ENCODE data around the gene GPRC5A.
"Not testable (repeated sequence)": the region's sequence is repeated elsewhere in the genome, so short reads cannot be mapped to it uniquely, and the experiment has no call there.

Gene GPRC5A, protein sequence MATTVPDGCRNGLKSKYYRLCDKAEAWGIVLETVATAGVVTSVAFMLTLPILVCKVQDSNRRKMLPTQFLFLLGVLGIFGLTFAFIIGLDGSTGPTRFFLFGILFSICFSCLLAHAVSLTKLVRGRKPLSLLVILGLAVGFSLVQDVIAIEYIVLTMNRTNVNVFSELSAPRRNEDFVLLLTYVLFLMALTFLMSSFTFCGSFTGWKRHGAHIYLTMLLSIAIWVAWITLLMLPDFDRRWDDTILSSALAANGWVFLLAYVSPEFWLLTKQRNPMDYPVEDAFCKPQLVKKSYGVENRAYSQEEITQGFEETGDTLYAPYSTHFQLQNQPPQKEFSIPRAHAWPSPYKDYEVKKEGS

DNA sequence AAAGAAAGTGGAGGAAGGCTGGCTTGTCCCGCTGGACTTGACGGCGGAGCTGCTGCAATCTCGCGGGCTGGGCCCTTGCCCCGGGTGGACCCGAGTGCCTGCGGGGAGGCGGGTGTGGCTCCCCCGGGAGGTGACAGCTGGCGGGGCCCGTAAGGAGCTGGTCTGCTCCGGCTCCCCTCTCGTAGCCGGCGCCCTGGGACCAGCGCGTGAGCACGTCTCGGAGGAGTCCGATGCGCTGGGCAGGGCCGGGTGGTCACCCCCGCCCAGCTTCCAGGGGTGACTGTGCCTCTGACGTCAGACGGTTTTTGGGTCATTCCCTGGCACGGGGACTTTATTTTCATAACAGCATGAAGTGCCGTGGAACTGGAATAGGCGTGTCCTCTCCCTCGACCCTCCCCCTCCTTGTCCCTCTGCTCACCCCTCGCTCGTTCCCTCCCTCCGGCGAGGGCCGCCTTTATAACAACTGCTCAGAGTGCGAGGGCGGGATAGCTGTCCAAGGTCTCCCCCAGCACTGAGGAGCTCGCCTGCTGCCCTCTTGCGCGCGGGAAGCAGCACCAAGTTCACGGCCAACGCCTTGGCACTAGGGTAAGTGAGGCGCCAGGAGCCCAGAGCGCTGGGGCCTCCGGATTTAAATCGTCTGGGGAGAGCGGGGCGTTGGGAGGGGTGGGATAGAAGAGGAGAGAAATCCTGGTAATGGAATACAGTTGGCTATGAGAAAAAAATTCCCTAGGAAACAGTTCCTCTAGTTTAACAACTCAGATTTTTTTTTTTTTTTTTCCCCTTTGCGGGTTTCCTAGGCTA lies at the start of gene GPRC5A:
TSS of gene GPRC5A (plus strand) at position 483 of the 801 bp plus-strand sequence. CDS start 16,688 bp downstream, outside the sequence.
- TF ChIP-seq, protein P1, sequence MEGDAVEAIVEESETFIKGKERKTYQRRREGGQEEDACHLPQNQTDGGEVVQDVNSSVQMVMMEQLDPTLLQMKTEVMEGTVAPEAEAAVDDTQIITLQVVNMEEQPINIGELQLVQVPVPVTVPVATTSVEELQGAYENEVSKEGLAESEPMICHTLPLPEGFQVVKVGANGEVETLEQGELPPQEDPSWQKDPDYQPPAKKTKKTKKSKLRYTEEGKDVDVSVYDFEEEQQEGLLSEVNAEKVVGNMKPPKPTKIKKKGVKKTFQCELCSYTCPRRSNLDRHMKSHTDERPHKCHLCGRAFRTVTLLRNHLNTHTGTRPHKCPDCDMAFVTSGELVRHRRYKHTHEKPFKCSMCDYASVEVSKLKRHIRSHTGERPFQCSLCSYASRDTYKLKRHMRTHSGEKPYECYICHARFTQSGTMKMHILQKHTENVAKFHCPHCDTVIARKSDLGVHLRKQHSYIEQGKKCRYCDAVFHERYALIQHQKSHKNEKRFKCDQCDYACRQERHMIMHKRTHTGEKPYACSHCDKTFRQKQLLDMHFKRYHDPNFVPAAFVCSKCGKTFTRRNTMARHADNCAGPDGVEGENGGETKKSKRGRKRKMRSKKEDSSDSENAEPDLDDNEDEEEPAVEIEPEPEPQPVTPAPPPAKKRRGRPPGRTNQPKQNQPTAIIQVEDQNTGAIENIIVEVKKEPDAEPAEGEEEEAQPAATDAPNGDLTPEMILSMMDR (IDR thresholded peaks at IDR 0.05; ENCODE audit: insufficient read depth, low read length, missing control alignments), result peak; percentile 42
- peak within 1 kb of the TSS; percentile 63 for H3K4me3 ChIP-seq (ENCODE audit: low read depth, low read length)
- ChIA-PET CTCF (interaction anchor here (0.5 to 2.4 kb wide), 11 partner anchors 11 to 313 kb away, joined by 3 to 19 read pairs (median 3); partner anchors contain the start of gene DDX47), POLR2A (interaction anchor here (1.0 to 1.8 kb wide), 5 partner anchors 12 to 88 kb away, joined by 4 to 8 read pairs (median 6); no protein-coding TSS in a partner anchor)
- DNase-seq (ENCODE audit: low read depth, low spot score), result peak; percentile 80

DNA sequence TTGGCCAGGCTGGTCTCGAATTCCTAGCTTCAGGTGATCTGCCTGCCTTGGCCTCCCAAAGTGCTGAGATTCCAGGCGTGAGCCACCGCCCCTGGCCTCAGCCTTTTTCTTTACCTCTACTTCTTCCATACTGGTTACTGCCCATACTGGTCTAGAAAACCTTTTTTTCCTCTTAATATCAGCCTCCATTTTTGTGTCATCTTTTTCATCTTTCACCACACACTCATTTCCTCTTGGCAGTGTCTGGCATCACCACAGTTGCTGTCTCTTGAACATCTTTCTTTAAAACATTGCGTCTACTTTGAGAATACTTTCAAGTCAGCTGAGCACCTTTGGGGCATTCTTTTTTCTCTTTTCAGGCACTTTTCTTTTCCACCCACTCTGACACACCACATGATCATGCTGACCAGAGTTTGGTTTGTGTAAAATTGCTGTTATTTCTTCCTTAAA lies 45.5 kb upstream of the GPRC5A start:
- ChIA-PET CTCF (interaction anchor here (9.0 kb wide), 1 partner anchor 9 kb away, joined by 64 read pairs; no protein-coding TSS in a partner anchor), POLR2A (no interaction called here)
- TF ChIP-seq, protein P1 (IDR thresholded peaks at IDR 0.05; ENCODE audit: insufficient read depth, low read length, missing control alignments), result no peak
- no peak overlapping the region for H3K4me3 ChIP-seq (ENCODE audit: low read depth, low read length)
- DNase-seq (ENCODE audit: low read depth, low spot score), result no peak

DNA sequence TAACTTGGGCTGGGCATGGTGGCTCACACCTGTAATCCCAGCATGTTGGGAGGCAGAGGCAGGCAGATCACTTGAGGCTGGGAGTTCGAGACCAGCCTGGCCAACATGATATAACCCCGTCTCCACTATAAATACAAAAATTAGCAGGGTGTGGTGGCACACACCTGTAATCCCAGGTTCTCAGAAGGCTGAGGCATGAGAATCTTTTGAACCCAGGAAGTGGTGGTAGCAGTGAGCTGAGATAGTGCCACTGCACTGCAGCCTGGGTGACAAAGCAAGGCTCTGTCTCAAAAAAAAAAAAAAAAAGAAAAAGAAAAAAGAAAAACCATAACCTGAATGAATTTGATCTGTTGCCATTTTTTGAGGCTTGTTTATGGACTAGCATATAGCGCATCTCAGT lies 44.6 kb upstream of the GPRC5A start:
- POLR2A ChIA-PET; DNase-seq (ENCODE audit: low read depth, low spot score); H3K4me3 ChIP-seq (ENCODE audit: low read depth, low read length): not testable (repeated sequence)
- CTCF ChIA-PET, result interaction anchor here (1.0 to 9.0 kb wide), 2 partner anchors 10 to 44 kb away, joined by 3 to 64 read pairs; partner anchors contain the start of gene GPRC5A

DNA sequence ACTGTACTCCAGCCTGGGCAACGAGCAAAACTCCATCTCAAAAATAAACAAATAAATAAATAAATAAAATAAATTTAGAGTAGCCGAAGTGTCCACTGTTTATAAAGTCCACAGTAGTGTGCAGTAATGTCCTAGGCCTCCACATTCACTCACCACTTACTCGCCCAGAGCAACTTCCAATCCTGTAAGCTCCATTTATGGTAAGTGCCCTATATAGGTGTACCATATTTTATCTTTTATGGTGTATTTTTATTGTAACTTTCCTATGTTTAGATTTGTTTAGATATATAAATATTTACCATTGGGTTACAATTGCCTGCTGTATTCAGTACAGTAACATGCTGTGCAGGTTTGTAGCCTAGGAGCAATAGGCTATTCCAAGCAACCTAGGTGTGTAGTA lies 37.9 kb upstream of the GPRC5A start:
- DNase-seq (ENCODE audit: low read depth, low spot score), result no peak
- ChIA-PET CTCF (interaction anchor here (0.9 to 1.3 kb wide), 2 partner anchors 16 to 63 kb away, joined by 3 to 4 read pairs; no protein-coding TSS in a partner anchor), POLR2A (no interaction called here)
- TF ChIP-seq, protein P1 (IDR thresholded peaks at IDR 0.05; ENCODE audit: insufficient read depth, low read length, missing control alignments), result no peak
- no peak overlapping the region for H3K4me3 ChIP-seq (ENCODE audit: low read depth, low read length)

DNA sequence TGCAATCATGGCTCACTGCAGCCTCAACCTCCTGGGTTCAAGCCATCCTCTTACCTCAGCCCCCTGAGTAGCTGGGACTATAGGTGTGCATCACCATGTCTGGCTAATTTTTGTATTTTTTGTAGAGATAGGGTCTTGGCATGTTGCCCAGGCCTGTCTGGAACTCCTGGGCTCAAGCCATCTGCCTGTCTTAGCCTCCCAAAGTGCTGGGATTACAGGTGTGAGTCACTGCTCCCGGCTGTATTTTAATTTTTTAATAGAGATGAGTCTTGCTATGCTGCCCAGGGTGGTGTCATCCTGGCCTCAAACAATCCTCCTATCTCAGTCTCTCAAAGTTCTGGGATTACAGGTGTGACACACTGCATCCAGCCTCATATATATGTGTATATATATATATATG lies 31.7 kb upstream of the GPRC5A start:
- H3K4me3 ChIP-seq (ENCODE audit: low read depth, low read length), result no peak overlapping the region
- POLR2A ChIA-PET, result no interaction called here
- CTCF ChIA-PET, result no interaction called here
- TF ChIP-seq, protein P1 (IDR thresholded peaks at IDR 0.05; ENCODE audit: insufficient read depth, low read length, missing control alignments), result no peak
- no peak for DNase-seq (ENCODE audit: low read depth, low spot score)

DNA sequence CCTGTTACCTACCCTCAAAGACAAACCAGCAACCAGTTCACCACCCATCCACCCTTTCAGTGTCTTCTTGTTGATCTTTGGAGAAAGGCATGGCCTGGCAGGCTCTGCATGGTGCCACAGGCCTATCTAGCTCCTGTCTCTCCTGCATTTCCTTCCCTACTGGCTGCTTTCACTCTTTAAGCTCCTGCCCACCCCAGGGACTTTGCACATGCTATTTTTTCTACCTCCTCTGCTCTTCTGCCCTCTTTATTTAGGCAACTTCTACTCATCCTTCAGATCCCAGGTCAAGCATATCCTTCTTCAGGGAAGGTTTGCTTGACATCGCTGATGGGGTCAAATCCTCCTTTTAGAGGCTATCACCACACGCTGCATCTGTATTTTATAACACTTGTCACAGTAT lies 27.1 kb upstream of the GPRC5A start:
- no peak for DNase-seq (ENCODE audit: low read depth, low spot score)
- no peak overlapping the region for H3K4me3 ChIP-seq (ENCODE audit: low read depth, low read length)
- ChIA-PET POLR2A (no interaction called here), CTCF (no interaction called here)
- TF ChIP-seq, protein P1 (IDR thresholded peaks at IDR 0.05; ENCODE audit: insufficient read depth, low read length, missing control alignments), result no peak

Measured in AG04449 (cell line).